ENCODE results near the gene IL15RA.
"Not testable (repeated sequence)": the region's sequence is repeated elsewhere in the genome, so short reads cannot be mapped to it uniquely, and the experiment has no call there.

IL15RA gene

DNA sequence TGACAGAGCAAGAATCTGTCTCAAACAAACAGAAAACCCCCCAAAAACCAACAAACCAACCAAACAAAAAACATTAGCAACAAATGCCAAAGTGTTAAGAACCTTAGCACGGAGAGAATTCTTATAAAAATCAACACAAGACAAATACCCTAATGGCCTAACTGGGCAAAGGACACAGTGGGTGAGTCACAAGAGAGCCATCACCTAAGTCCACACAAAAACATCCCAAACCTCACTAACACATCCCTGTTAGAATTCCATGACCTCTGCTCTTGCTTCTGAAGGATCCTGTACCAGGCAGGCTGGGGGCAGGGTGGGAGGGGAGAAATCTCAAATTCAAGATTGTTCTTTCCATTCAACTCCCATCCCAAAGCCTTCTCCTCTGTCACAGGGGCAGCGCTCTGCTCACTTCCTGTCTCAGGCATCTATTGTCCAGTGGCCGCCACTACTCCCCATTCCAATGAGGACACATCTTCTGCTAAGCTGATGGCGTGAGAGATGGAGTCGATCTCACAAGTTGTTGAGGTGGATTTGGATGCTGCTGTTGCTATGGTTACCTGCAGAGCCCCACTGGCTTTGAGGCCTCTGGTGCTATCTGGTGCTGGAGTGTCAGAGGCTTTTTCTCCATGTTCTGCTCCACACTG, 9.2 kb downstream of the IL15RA start:
- Histone ChIP-seq H3K27ac (ENCODE audit: low read length) (no peak overlapping the region), H3K9me3 (ENCODE audit: control insufficient read depth in 1 of 2, low read length in 2 of 2) (no peaks in the 10 kb centered on the region), H3K36me3 (ENCODE audit: control insufficient read depth in 1 of 2, insufficient read depth in 2 of 2, low read length in 2 of 2) (peaks cover 0 to 8% of the 10 kb centered on the region in 2 donors), H3K4me3 (ENCODE audit: low read depth in 1 of 2, low read length in 2 of 2) (no peak overlapping the region), H3K27me3 (ENCODE audit: low read depth, low read length) (no peaks in the 10 kb centered on the region), H3K4me1 (ENCODE audit: control insufficient read depth in 1 of 2, insufficient read depth in 2 of 2, low read length in 2 of 2) (peaks cover 0 to 8% of the 10 kb centered on the region in 2 donors)

DNA sequence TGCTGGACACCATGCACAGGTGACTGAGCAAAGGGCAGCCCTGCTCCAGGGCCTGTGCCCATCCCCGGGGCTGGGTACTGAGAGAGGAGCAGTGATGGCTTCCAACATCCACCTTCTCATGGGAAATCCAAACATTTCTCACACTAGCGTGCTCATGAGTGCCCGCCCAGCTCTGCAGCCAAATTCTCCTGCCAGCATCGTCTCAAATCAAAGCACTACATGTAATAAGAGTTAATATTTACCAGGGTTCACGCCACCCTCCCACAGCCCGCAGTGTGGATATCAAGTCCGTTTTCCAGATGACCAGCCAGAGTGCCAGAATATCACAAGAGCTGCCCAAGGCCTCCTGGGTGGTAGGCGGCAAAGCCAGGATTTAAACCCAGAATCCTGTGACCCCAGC, 12.1 kb downstream of the IL15RA start:
- Histone ChIP-seq H3K36me3 (ENCODE audit: control insufficient read depth in 1 of 2, insufficient read depth in 2 of 2, low read length in 2 of 2) (peaks cover under 1 to 16% of the 10 kb centered on the region in 2 donors), H3K4me1 (ENCODE audit: control insufficient read depth in 1 of 2, insufficient read depth in 2 of 2, low read length in 2 of 2) (no peaks in the 10 kb centered on the region), H3K9me3 (ENCODE audit: control insufficient read depth in 1 of 2, low read length in 2 of 2) (no peaks in the 10 kb centered on the region), H3K4me3 (ENCODE audit: low read depth in 1 of 2, low read length in 2 of 2) (no peak overlapping the region), H3K27me3 (ENCODE audit: low read depth, low read length) (no peaks in the 10 kb centered on the region), H3K27ac (ENCODE audit: low read length) (no peak overlapping the region)

GRCh38 chr10:5964736-5965135, 12.6 kb downstream of the IL15RA start:
- Histone ChIP-seq H3K27me3 (ENCODE audit: low read depth, low read length) (no peaks in the 10 kb centered on the region), H3K4me1 (ENCODE audit: control insufficient read depth in 1 of 2, insufficient read depth in 2 of 2, low read length in 2 of 2) (no peaks in the 10 kb centered on the region), H3K4me3 (ENCODE audit: low read depth in 1 of 2, low read length in 2 of 2) (no peak overlapping the region), H3K36me3 (ENCODE audit: control insufficient read depth in 1 of 2, insufficient read depth in 2 of 2, low read length in 2 of 2) (peaks cover 6 to 21% of the 10 kb centered on the region in 2 donors), H3K27ac (ENCODE audit: low read length) (no peak overlapping the region), H3K9me3 (ENCODE audit: control insufficient read depth in 1 of 2, low read length in 2 of 2) (no peaks in the 10 kb centered on the region)

- H3K36me3 ChIP-seq (ENCODE audit: control insufficient read depth in 1 of 2, insufficient read depth in 2 of 2, low read length in 2 of 2): peaks cover 9 to 26% of the 10 kb centered on the region in 2 donors
- no peak overlapping the region for H3K27ac ChIP-seq (ENCODE audit: low read length)
- no peak overlapping the region for H3K4me3 ChIP-seq (ENCODE audit: low read depth in 1 of 2, low read length in 2 of 2)
- H3K27me3 ChIP-seq (ENCODE audit: low read depth, low read length): no peaks in the 10 kb centered on the region
- no peaks in the 10 kb centered on the region for H3K4me1 ChIP-seq (ENCODE audit: control insufficient read depth in 1 of 2, insufficient read depth in 2 of 2, low read length in 2 of 2)
- no peaks in the 10 kb centered on the region for H3K9me3 ChIP-seq (ENCODE audit: control insufficient read depth in 1 of 2, low read length in 2 of 2)
These were observed 13.8 kb downstream of the IL15RA start for GRCh38 chr10:5963591-5963990.

GRCh38 chr10:5963071-5963470, 14.3 kb downstream of the IL15RA start:
- H3K27ac ChIP-seq (ENCODE audit: low read length): no peak overlapping the region
- H3K27me3 ChIP-seq (ENCODE audit: low read depth, low read length): no peaks in the 10 kb centered on the region
- no peaks in the 10 kb centered on the region for H3K9me3 ChIP-seq (ENCODE audit: control insufficient read depth in 1 of 2, low read length in 2 of 2)
- no peak overlapping the region for H3K4me3 ChIP-seq (ENCODE audit: low read depth in 1 of 2, low read length in 2 of 2)
- peaks cover 9 to 26% of the 10 kb centered on the region in 2 donors for H3K36me3 ChIP-seq (ENCODE audit: control insufficient read depth in 1 of 2, insufficient read depth in 2 of 2, low read length in 2 of 2)
- H3K4me1 ChIP-seq (ENCODE audit: control insufficient read depth in 1 of 2, insufficient read depth in 2 of 2, low read length in 2 of 2): no peaks in the 10 kb centered on the region

GRCh38 chr10:5962358-5962940, 14.9 kb downstream of the IL15RA start:
- not testable (repeated sequence) for H3K9me3 ChIP-seq (ENCODE audit: control insufficient read depth in 1 of 2, low read length in 2 of 2); H3K27me3 ChIP-seq (ENCODE audit: low read depth, low read length); H3K4me3 ChIP-seq (ENCODE audit: low read depth in 1 of 2, low read length in 2 of 2); H3K4me1 ChIP-seq (ENCODE audit: control insufficient read depth in 1 of 2, insufficient read depth in 2 of 2, low read length in 2 of 2); H3K27ac ChIP-seq (ENCODE audit: low read length)
- peaks cover 9 to 26% of the 10 kb centered on the region in 2 donors for H3K36me3 ChIP-seq (ENCODE audit: control insufficient read depth in 1 of 2, insufficient read depth in 2 of 2, low read length in 2 of 2)

GRCh38 chr10:5961405-5962100, 15.8 kb downstream of the IL15RA start:
- H3K27ac ChIP-seq (ENCODE audit: low read length): no peak overlapping the region
- peaks cover 9 to 26% of the 10 kb centered on the region in 2 donors for H3K36me3 ChIP-seq (ENCODE audit: control insufficient read depth in 1 of 2, insufficient read depth in 2 of 2, low read length in 2 of 2)
- no peaks in the 10 kb centered on the region for H3K27me3 ChIP-seq (ENCODE audit: low read depth, low read length)
- H3K4me3 ChIP-seq (ENCODE audit: low read depth in 1 of 2, low read length in 2 of 2): no peak overlapping the region
- no peaks in the 10 kb centered on the region for H3K4me1 ChIP-seq (ENCODE audit: control insufficient read depth in 1 of 2, insufficient read depth in 2 of 2, low read length in 2 of 2)
- H3K9me3 ChIP-seq (ENCODE audit: control insufficient read depth in 1 of 2, low read length in 2 of 2): no peaks in the 10 kb centered on the region

GRCh38 chr10:5960973-5961275, 16.4 kb downstream of the IL15RA start:
- peaks cover 9 to 31% of the 10 kb centered on the region in 2 donors for H3K36me3 ChIP-seq (ENCODE audit: control insufficient read depth in 1 of 2, insufficient read depth in 2 of 2, low read length in 2 of 2)
- not testable (repeated sequence) for H3K4me3 ChIP-seq (ENCODE audit: low read depth in 1 of 2, low read length in 2 of 2); H3K4me1 ChIP-seq (ENCODE audit: control insufficient read depth in 1 of 2, insufficient read depth in 2 of 2, low read length in 2 of 2); H3K9me3 ChIP-seq (ENCODE audit: control insufficient read depth in 1 of 2, low read length in 2 of 2); H3K27ac ChIP-seq (ENCODE audit: low read length); H3K27me3 ChIP-seq (ENCODE audit: low read depth, low read length)

- Histone ChIP-seq H3K4me3 (ENCODE audit: low read depth in 1 of 2, low read length in 2 of 2) (no peak overlapping the region), H3K36me3 (ENCODE audit: control insufficient read depth in 1 of 2, insufficient read depth in 2 of 2, low read length in 2 of 2) (peaks cover 9 to 31% of the 10 kb centered on the region in 2 donors)
These were observed 17.0 kb downstream of the IL15RA start for GRCh38 chr10:5960070-5960972.

DNA sequence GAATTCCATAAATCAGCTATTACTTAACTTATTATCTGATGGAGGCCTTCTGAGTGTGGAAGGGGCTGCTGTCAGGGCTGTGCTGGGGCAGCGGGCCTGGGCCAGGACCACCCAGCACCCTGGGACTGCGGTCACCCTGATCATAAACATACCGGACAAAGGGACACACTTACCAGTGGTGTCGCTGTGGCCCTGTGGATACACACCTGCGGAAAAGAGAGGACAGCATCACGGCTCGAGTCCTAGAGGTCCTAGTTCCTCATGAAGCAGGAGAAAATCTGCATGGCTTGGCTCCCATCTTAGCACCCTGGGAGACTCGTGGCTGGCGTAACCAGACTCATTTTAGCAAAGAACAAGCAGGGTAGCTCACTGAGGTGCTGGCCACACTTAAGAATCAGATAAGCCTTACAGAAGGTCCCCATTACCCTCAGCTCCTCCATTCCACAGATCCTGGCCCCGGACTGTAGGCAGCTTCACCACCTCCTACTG, 17.7 kb downstream of the IL15RA start:
- Histone ChIP-seq H3K9me3 (ENCODE audit: control insufficient read depth in 1 of 2, low read length in 2 of 2) (no peaks in the 10 kb centered on the region), H3K27ac (ENCODE audit: low read length) (no peak overlapping the region), H3K4me1 (ENCODE audit: control insufficient read depth in 1 of 2, insufficient read depth in 2 of 2, low read length in 2 of 2) (no peaks in the 10 kb centered on the region), H3K4me3 (ENCODE audit: low read depth in 1 of 2, low read length in 2 of 2) (no peak overlapping the region), H3K36me3 (ENCODE audit: control insufficient read depth in 1 of 2, insufficient read depth in 2 of 2, low read length in 2 of 2) (peaks cover 9 to 31% of the 10 kb centered on the region in 2 donors), H3K27me3 (ENCODE audit: low read depth, low read length) (no peaks in the 10 kb centered on the region)

More at GRCh38 chr10:5960070-5960972, 17.0 kb downstream of the IL15RA start:
- Histone ChIP-seq H3K27ac (ENCODE audit: low read length) (no peak overlapping the region), H3K4me1 (ENCODE audit: control insufficient read depth in 1 of 2, insufficient read depth in 2 of 2, low read length in 2 of 2) (no peaks in the 10 kb centered on the region), H3K27me3 (ENCODE audit: low read depth, low read length) (no peaks in the 10 kb centered on the region), H3K9me3 (ENCODE audit: control insufficient read depth in 1 of 2, low read length in 2 of 2) (no peaks in the 10 kb centered on the region)

DNA sequence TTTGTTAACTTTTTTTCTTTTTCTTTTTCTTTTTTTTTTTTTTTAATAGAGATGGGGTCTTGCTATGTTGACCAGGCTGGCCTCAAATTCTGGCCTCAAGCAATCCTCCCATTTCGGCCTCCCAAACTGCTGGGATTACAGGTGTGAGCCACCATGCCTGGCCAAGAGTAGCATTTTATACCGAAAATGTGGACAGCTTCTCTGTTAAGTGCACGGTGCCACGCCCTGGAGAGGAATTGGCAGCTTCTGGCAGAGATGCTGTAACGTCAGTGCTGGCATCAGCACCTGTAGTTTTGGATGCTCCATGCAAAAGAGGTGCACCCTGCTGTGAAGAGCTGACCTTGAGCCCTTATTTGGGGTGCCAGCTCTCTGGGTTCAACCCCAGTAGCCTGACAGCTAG, 18.2 kb downstream of the IL15RA start:
- Histone ChIP-seq H3K9me3 (ENCODE audit: control insufficient read depth in 1 of 2, low read length in 2 of 2) (no peaks in the 10 kb centered on the region), H3K27me3 (ENCODE audit: low read depth, low read length) (no peaks in the 10 kb centered on the region), H3K27ac (ENCODE audit: low read length) (no peak overlapping the region), H3K4me1 (ENCODE audit: control insufficient read depth in 1 of 2, insufficient read depth in 2 of 2, low read length in 2 of 2) (no peaks in the 10 kb centered on the region), H3K36me3 (ENCODE audit: control insufficient read depth in 1 of 2, insufficient read depth in 2 of 2, low read length in 2 of 2) (peaks cover 9 to 31% of the 10 kb centered on the region in 2 donors), H3K4me3 (ENCODE audit: low read depth in 1 of 2, low read length in 2 of 2) (no peak overlapping the region)
